HepG2 (cell line): Measurements from ENCODE around the gene REST.

Source experiments
- CEBPG ChIP-seq: IDR thresholded peaks from 2 replicates; pipeline ENCODE4 v1.6.1; 2016
- CTCF ChIP-seq: sonication (generic); formaldehyde crosslinking; IDR thresholded peaks from 2 replicates; pipeline ENCODE4 v1.5.0; 2020; ENCODE audit warnings: mild to moderate bottlenecking, missing genetic modification reagents, moderate library complexity
- ZNF326 ChIP-seq: sonication (generic); formaldehyde crosslinking; IDR thresholded peaks from 2 replicates; pipeline ENCODE4 v1.4.0; 2020; ENCODE audit warnings: missing genetic modification reagents, borderline replicate concordance

- TF ChIP-seq CEBPG (CRISPR knock-in tag) = no peak
- TF ChIP-seq CTCF (CRISPR knock-in tag) = no peak
- no peak for TF ChIP-seq ZNF326 (CRISPR knock-in tag)
Observed at GRCh38 chr4:56977321-56978012, 69.8 kb downstream of the REST start, which contains the start of gene NOA1.
